Mucosa of stomach (tissue), 1 donor: ENCODE measurements around the gene MPLKIP.
"Not testable (repeated sequence)": the region's sequence is repeated elsewhere in the genome, so short reads cannot be mapped to it uniquely, and the experiment has no call there.

Experiments used
- H3K27me3 ChIP-seq: one replicate; pipeline ENCODE4 v1.7.0; 2013; ENCODE audit warnings: mild to moderate bottlenecking, low read length; ENCODE audit not compliant: control insufficient read depth, insufficient read depth
- H3K36me3 ChIP-seq: one replicate; pipeline ENCODE4 v1.7.0; 2013; ENCODE audit warnings: low read length; ENCODE audit not compliant: control insufficient read depth, insufficient read depth
- H3K4me1 ChIP-seq: one replicate; pipeline ENCODE4 v1.7.0; 2013; ENCODE audit warnings: mild to moderate bottlenecking, low read length; ENCODE audit not compliant: control insufficient read depth, insufficient read depth
- H3K4me3 ChIP-seq: one replicate; pipeline ENCODE4 v1.7.0; 2013; ENCODE audit warnings: low read length
- H3K9ac ChIP-seq: one replicate; pipeline ENCODE4 v1.7.0; 2013; ENCODE audit warnings: mild to moderate bottlenecking, low read length, moderate library complexity
- H3K9me3 ChIP-seq: one replicate; pipeline ENCODE4 v1.7.0; 2013; ENCODE audit warnings: mild to moderate bottlenecking, low read length, moderate library complexity; ENCODE audit not compliant: control insufficient read depth
- donor health status: Pancreatic carcinoma.

The MPLKIP gene

GRCh38 chr7:40120020-40120419, 14.4 kb downstream of the MPLKIP start:
- Histone ChIP-seq H3K4me3 (no peak overlapping the region), H3K36me3 (no peaks in the 10 kb centered on the region), H3K27me3 (no peaks in the 10 kb centered on the region), H3K9ac (no peak overlapping the region), H3K4me1 (no peaks in the 10 kb centered on the region), H3K9me3 (no peaks in the 10 kb centered on the region)

GRCh38 chr7:40118201-40118600, 16.2 kb downstream of the MPLKIP start:
- not testable (repeated sequence) for H3K27me3 ChIP-seq, H3K4me1 ChIP-seq, H3K36me3 ChIP-seq, H3K4me3 ChIP-seq, H3K9me3 ChIP-seq, H3K9ac ChIP-seq

GRCh38 chr7:40117199-40117598, 17.2 kb downstream of the MPLKIP start:
- H3K9ac ChIP-seq, H3K4me1 ChIP-seq, H3K27me3 ChIP-seq, H3K36me3 ChIP-seq, H3K9me3 ChIP-seq, H3K4me3 ChIP-seq: not testable (repeated sequence)

- Histone ChIP-seq H3K9me3 (no peaks in the 10 kb centered on the region), H3K36me3 (no peaks in the 10 kb centered on the region), H3K4me1 (no peaks in the 10 kb centered on the region), H3K9ac (no peak overlapping the region), H3K27me3 (no peaks in the 10 kb centered on the region), H3K4me3 (no peak overlapping the region)
Observed at GRCh38 chr7:40115936-40116335, 18.5 kb downstream of the MPLKIP start.

- Histone ChIP-seq H3K9me3 (no peaks in the 10 kb centered on the region), H3K4me1 (no peaks in the 10 kb centered on the region), H3K36me3 (no peaks in the 10 kb centered on the region), H3K4me3 (no peak overlapping the region), H3K27me3 (no peaks in the 10 kb centered on the region), H3K9ac (no peak overlapping the region)
Observed at GRCh38 chr7:40105879-40106473, 28.4 kb downstream of the MPLKIP start.

GRCh38 chr7:40102897-40103296, 31.5 kb downstream of the MPLKIP start:
- H3K27me3 ChIP-seq: no peaks in the 10 kb centered on the region

GRCh38 chr7:40101201-40101600, 33.2 kb downstream of the MPLKIP start:
- no peaks in the 10 kb centered on the region for H3K27me3 ChIP-seq
- no peaks in the 10 kb centered on the region for H3K4me1 ChIP-seq
- H3K9me3 ChIP-seq: no peaks in the 10 kb centered on the region
- no peaks in the 10 kb centered on the region for H3K36me3 ChIP-seq
- H3K9ac ChIP-seq: no peak overlapping the region
- no peak overlapping the region for H3K4me3 ChIP-seq

More at GRCh38 chr7:40102897-40103296, 31.5 kb downstream of the MPLKIP start:
- Histone ChIP-seq H3K4me1 (no peaks in the 10 kb centered on the region), H3K4me3 (no peak overlapping the region), H3K9ac (no peak overlapping the region), H3K9me3 (no peaks in the 10 kb centered on the region), H3K36me3 (no peaks in the 10 kb centered on the region)

- Histone ChIP-seq H3K36me3 (no peaks in the 10 kb centered on the region), H3K9ac (no peak overlapping the region), H3K27me3 (no peaks in the 10 kb centered on the region), H3K4me1 (no peaks in the 10 kb centered on the region), H3K9me3 (no peaks in the 10 kb centered on the region), H3K4me3 (no peak overlapping the region)
Observed at GRCh38 chr7:40099837-40100236, 34.6 kb downstream of the MPLKIP start.

GRCh38 chr7:40098810-40099209, 35.6 kb downstream of the MPLKIP start:
- Histone ChIP-seq H3K4me1 (no peaks in the 10 kb centered on the region), H3K9ac (no peak overlapping the region), H3K4me3 (no peak overlapping the region), H3K9me3 (no peaks in the 10 kb centered on the region), H3K27me3 (no peaks in the 10 kb centered on the region), H3K36me3 (no peaks in the 10 kb centered on the region)

GRCh38 chr7:40097728-40098127, 36.7 kb downstream of the MPLKIP start:
- H3K27me3 ChIP-seq: no peaks in the 10 kb centered on the region
- H3K36me3 ChIP-seq: no peaks in the 10 kb centered on the region
- no peaks in the 10 kb centered on the region for H3K9me3 ChIP-seq
- H3K4me3 ChIP-seq: no peak overlapping the region
- no peak overlapping the region for H3K9ac ChIP-seq
- no peaks in the 10 kb centered on the region for H3K4me1 ChIP-seq

GRCh38 chr7:40095695-40096327, 38.6 kb downstream of the MPLKIP start:
- Histone ChIP-seq H3K4me1 (no peaks in the 10 kb centered on the region), H3K27me3 (no peaks in the 10 kb centered on the region), H3K9me3 (no peaks in the 10 kb centered on the region), H3K36me3 (no peaks in the 10 kb centered on the region), H3K9ac (no peak overlapping the region), H3K4me3 (no peak overlapping the region)

GRCh38 chr7:40095230-40095629, 39.2 kb downstream of the MPLKIP start:
- H3K9ac ChIP-seq: no peak overlapping the region
- H3K36me3 ChIP-seq: no peaks in the 10 kb centered on the region
- no peak overlapping the region for H3K4me3 ChIP-seq
- no peaks in the 10 kb centered on the region for H3K27me3 ChIP-seq
- no peaks in the 10 kb centered on the region for H3K4me1 ChIP-seq
- no peaks in the 10 kb centered on the region for H3K9me3 ChIP-seq
